GM18870 (cell line): ENCODE results near the gene BICD2.

Experiments used
- ATAC-seq: cut with Tn5 transposase; IDR thresholded peaks from one replicate; pipeline ENCODE4 v1.9.1; 2021; ENCODE audit warnings: moderate library complexity; ENCODE audit not compliant: unreplicated experiment

The BICD2 gene

DNA sequence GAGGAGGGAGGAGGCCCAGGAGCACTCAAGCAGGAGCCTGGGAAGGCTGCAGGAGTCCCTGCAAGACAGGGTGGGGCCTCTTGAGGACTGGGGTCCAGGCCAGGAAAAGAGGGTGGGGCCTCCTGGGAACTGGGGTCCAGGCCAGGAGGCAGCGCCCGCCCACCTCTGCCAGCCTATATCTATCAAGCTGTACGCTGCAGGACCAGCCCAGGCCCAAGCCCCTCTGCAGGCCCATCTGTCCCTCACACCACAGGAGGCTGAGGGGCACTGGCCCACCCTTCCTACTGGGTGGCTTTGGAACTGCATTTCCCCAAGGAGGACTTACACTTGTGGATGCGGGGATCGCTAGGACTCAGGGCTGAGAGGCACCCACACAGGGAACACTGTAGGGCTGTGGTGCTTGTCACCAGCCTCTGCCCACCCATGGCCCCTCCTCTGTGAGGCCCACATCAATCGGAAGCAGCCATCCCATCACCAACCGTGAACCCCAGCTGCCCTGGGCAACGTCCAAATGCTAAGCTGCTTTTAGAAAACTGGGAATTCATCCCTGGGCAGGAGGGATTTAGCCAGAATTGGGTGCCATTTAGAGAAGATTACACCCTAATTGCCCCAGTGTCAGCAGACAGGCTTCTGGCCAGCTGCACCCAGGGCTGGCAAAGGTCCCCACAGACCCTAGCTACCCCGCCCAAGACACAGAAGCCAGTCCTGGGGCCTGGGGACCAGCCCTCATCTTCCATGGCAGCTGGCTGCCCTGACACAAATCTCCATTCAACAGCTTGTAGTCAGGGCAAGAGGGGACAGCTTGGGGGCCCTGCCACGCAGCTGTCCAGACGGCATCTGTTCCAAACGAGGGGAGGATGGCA, 15.3 kb downstream of the BICD2 start:
- no peak for ATAC-seq

DNA sequence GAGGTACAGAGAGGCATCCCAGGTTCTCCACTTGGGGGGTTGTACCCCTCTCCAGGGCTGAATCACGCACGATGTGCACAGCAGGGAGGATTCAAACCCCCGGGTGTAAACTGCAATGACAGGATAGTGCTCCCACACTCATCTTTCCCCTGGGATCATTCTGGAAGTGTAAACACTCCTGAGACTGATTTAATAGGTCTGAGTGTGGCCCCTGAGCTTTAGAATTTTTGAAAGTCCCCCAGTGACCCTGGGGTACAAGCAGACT, 16.5 kb downstream of the BICD2 start:
- no peak for ATAC-seq

- no peak for ATAC-seq
Measured at GRCh38 chr9:92747459-92748232, 17.0 kb downstream of the BICD2 start.

DNA sequence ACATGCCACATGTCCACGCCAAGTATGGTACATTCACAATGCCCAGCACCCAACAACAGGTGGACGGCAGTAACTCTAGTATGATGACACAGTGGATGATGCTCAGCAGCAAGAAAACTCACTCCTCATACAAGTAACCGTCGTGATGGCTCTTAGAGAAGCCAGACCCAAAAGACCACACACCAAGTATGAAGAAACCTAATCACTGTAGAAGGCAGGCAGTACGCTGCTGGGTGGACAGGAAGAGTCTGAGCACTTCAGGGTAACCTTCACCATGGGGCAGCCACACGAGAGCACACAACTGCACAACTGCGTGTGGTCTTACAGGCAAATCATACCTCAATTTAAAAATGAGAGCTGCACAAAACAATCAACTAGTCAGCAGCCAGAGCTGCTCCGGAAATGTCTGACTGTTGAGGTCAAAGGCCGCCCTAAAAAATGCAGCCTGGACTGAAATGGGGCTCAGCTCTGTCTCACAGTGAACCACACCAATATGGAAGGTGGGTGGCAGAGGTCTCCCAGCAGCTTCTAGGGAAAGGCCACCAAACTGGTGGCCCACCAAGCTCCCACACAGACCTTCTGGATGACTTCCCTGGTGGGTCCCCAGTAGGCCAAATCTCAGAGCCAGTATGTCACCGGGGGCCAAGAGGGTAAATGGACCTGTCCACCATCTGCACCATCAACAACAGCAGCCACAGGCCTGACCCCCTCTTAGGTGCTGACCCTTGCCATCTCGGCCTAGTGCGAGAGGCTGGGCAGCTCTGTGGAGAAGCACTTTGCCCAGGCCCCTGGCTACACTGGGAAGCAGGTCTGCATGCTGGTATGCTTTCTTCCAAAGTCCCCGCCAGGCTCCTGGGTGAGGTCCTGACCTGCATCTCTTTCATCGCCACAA, 17.8 kb downstream of the BICD2 start:
- no peak for ATAC-seq

- no peak for ATAC-seq
Measured at GRCh38 chr9:92745881-92746280, 18.8 kb downstream of the BICD2 start.

DNA sequence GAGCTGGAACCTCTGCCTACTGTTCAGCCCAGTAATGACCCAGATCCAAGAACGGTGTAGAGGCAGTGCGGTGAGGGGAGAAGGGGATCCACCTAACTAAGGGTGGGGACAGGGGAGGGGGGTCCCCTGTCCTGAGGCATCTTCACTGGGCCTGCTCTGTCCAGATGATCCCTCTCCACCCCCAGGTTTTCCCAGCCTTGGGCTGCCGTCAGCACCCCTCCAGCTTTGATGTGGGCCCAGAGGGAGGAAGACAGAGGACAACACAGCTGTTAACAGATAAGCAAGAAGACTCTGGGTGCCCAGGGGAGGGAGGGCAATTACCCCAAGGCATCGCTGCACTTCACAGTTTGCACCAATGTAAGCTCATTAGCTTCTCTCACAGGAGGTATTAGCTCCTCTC, 19.3 kb downstream of the BICD2 start:
- ATAC-seq = no peak

DNA sequence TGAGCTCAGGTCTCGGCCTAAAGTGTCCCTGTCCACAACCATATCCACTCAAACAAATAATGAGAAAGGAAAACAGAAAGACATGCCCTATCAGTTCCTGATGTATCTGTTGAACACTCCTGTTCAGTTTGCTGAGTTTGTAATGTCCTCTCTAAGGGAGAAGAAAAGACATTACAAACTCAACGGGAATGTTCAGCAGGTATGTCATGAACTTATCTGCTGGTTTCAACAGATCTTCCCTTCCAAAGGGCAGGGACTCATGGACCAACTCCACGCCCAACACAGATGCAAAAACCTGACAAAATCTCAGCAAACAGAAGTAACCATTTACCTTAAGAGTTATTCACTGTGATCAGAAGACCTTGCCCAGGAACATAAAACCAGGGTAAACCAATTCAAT, 23.7 kb downstream of the BICD2 start:
- no peak for ATAC-seq

DNA sequence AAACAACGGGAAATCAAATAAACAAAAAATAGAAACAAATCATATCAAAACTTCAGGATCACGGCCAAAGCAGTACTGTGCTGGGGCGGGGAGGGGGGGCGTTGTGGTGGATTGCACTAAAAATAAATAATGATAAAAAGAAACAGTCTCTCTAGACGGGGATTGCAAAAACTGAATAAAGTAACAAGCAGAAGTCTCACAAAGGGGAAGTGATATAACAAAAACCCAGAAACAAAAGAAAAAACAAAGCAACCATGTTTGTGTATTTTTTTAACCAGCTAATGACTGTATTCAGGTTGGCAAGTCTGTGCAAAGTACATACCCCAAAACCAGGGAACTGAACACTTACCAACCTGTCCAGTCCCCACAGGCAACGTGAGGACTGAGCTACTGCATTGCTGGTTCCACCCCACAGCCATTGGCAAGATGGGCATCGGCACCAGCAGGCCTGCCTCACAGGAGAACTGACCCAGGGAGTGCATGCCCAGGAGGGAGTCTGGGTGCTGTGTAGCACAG, 24.1 kb downstream of the BICD2 start:
- no peak for ATAC-seq

- ATAC-seq = no peak
Measured at GRCh38 chr9:92740009-92740408, 24.6 kb downstream of the BICD2 start.

- ATAC-seq = no peak
Measured at GRCh38 chr9:92739346-92739970, 25.2 kb downstream of the BICD2 start.

- ATAC-seq = no peak
Measured at GRCh38 chr9:92738661-92739081, 26.0 kb downstream of the BICD2 start.

GRCh38 chr9:92737611-92738299, 26.9 kb downstream of the BICD2 start:
- ATAC-seq = no peak

DNA sequence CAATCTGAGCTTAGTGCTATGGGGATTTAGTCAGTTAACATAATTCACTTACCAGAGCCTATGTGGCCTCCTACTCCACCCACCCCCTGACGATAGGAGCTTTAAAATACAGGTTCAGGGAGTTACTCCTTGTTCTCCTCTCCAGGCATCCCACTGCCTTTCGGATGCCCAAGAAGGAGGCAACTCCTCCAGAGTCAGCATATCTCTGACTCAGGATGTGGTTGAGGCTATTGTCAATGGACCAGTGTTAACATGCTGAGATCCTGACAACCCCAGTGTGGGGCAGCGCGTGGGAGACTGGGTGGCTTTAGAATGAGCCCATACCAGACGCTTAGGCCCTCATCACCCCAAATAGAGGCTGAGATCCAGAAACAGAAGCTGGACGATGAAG, 27.4 kb downstream of the BICD2 start:
- no peak for ATAC-seq

- ATAC-seq = no peak
Measured at GRCh38 chr9:92736563-92737215, 27.9 kb downstream of the BICD2 start.

- ATAC-seq = no peak
Measured at GRCh38 chr9:92735636-92736562, 28.7 kb downstream of the BICD2 start.

DNA sequence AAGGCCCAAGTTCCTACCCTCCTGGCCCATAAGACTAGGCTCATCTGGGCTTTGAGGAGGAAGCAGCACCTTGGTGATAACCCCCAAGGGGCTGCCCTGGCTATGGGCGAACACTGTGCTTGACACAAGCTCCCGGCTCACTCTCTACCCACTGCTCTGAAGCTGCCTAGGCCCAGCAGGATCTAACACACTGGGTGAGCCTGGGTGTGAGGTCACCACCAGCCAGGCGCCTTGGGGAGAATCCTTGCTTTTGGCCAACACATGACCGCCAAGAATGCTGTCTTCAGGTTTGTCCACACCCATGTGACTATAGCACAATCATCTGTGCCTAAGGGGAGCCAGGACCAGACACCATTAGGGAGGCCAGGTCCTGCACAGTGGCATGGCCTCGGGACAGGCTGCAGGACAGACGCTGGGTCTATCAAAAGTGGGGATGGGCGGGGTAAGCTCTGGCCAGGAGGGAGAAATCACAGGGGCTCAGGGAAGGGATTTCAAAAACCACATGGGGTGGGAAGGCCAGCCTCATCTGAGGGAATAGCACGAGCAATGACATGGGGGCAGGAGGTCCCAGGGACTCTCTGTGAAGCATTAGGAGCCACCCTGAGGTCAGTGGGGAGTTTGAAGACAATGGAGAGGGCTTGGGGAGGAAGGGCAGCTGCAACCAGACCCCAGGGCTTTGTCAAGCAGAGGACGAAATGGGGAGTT, 29.6 kb downstream of the BICD2 start:
- no peak for ATAC-seq

DNA sequence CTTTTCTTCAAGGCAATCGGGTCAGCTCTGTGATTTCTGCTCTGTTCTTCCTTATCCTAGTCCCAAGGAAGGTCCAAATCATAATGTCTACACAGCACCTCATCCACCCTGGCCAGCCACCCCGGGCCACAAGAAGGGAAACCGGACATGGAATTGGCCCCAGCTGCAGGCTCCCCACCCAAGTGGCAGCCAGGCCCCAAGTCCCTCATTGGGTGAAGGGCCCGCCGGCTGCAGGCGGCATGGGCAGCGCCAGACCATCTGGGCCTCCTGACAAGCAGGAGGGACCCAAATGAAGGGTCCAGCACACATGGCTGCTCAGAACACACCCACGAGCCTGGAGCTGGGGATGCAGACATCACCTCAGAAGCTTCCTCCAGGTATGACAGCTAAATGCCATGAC, 33.7 kb downstream of the BICD2 start:
- ATAC-seq = no peak

- ATAC-seq = no peak
Measured at GRCh38 chr9:92729735-92730155, 34.9 kb downstream of the BICD2 start.
